Transverse colon (tissue), 3 donors: ENCODE data around the gene CTNNA1.

Experiments used
- CTCF ChIP-seq, 5 experiments: fragments of 200-600 bp in 3 of 5; fragments of 450-650 bp in 2 of 5; sonication (generic) in 3 of 5; IDR thresholded peaks; 1 replicate in 2 of 5; 2 replicates in 3 of 5; pipeline ENCODE4 v1.5.1; 2016 to 2017; ENCODE audit warnings: antibody characterized with exemption in 5 of 5, inconsistent platforms in 3 of 5, mild to moderate bottlenecking in 2 of 5, moderate library complexity in 1 of 5
- POLR2A ChIP-seq: fragments of 450-650 bp; IDR thresholded peaks from one replicate; pipeline ENCODE4 v1.6.1; 2016; ENCODE audit warnings: antibody characterized with exemption, mild to moderate bottlenecking, moderate library complexity

GRCh38 chr5:138807182-138807581 lies 54.0 kb downstream of the CTNNA1 start:
- no peak for TF ChIP-seq POLR2A
- no peak for TF ChIP-seq CTCF (IDR thresholded peaks at IDR 0.05)
